ENCODE measurements around the gene AADACL2.
"Not testable (repeated sequence)": the region's sequence is repeated elsewhere in the genome, so short reads cannot be mapped to it uniquely, and the experiment has no call there.

AADACL2 gene

GRCh38 chr3:151765685-151766084, 32.0 kb downstream of the AADACL2 start:
- no peak for DNase-seq (ENCODE audit: low spot score)

- DNase-seq (ENCODE audit: low spot score): no peak
These were observed 32.7 kb downstream of the AADACL2 start for GRCh38 chr3:151766454-151766853.

GRCh38 chr3:151768393-151768930, 34.7 kb downstream of the AADACL2 start:
- no peak for DNase-seq (ENCODE audit: low spot score)

- DNase-seq (ENCODE audit: low spot score): no peak
These were observed 35.4 kb downstream of the AADACL2 start for GRCh38 chr3:151769175-151769574.

- no peak for DNase-seq (ENCODE audit: low spot score)
These were observed 37.2 kb downstream of the AADACL2 start for GRCh38 chr3:151770956-151771355.

GRCh38 chr3:151772825-151773480, 39.2 kb downstream of the AADACL2 start:
- DNase-seq (ENCODE audit: low spot score): no peak

- DNase-seq (ENCODE audit: low spot score): no peak
These were observed 40.5 kb downstream of the AADACL2 start for GRCh38 chr3:151774235-151774634.

GRCh38 chr3:151774910-151775309, 41.2 kb downstream of the AADACL2 start:
- DNase-seq (ENCODE audit: low spot score): no peak

- DNase-seq (ENCODE audit: low spot score): no peak
These were observed 41.9 kb downstream of the AADACL2 start for GRCh38 chr3:151775314-151776258.

- no peak for DNase-seq (ENCODE audit: low spot score)
These were observed 42.6 kb downstream of the AADACL2 start for GRCh38 chr3:151776259-151776740.

GRCh38 chr3:151777880-151778279, 44.2 kb downstream of the AADACL2 start:
- DNase-seq (ENCODE audit: low spot score): no peak

GRCh38 chr3:151787626-151788025, 53.9 kb downstream of the AADACL2 start:
- DNase-seq (ENCODE audit: low spot score): no peak

- DNase-seq (ENCODE audit: low spot score): no peak
These were observed 54.7 kb downstream of the AADACL2 start for GRCh38 chr3:151788401-151788800.

GRCh38 chr3:151789853-151790463, 56.2 kb downstream of the AADACL2 start:
- no peak for DNase-seq (ENCODE audit: low spot score)

- not testable (repeated sequence) for DNase-seq (ENCODE audit: low spot score)
These were observed 57.0 kb downstream of the AADACL2 start for GRCh38 chr3:151790763-151791162.

GRCh38 chr3:151792411-151792810, 58.7 kb downstream of the AADACL2 start:
- DNase-seq (ENCODE audit: low spot score): no peak

- DNase-seq (ENCODE audit: low spot score): no peak
These were observed 59.9 kb downstream of the AADACL2 start for GRCh38 chr3:151793636-151794035.

GRCh38 chr3:151794080-151794479, 60.4 kb downstream of the AADACL2 start:
- no peak for DNase-seq (ENCODE audit: low spot score)

GRCh38 chr3:151795276-151795675, 61.5 kb downstream of the AADACL2 start:
- no peak for DNase-seq (ENCODE audit: low spot score)

- no peak for DNase-seq (ENCODE audit: low spot score)
These were observed 62.5 kb downstream of the AADACL2 start for GRCh38 chr3:151796105-151796680.

GRCh38 chr3:151798466-151798865, 64.7 kb downstream of the AADACL2 start:
- DNase-seq (ENCODE audit: low spot score): no peak

- no peak for DNase-seq (ENCODE audit: low spot score)
These were observed 66.7 kb downstream of the AADACL2 start for GRCh38 chr3:151800431-151800830.
